Colonic mucosa (tissue), 4 donors: Measurements from ENCODE around the gene TNFAIP2. TPM values are rescaled to one million over a fixed set of nuclear protein-coding genes. Genes with fewer than 3 reads are reported as not detected.
"Not testable (repeated sequence)": the region's sequence is repeated elsewhere in the genome, so short reads cannot be mapped to it uniquely, and the experiment has no call there.

Experiments
- DNase-seq: peaks from one replicate; pipeline ENCODE4 v3.0.0-alpha.2; 2020
- H3K27ac ChIP-seq: fragments of 200-600 bp; one replicate; pipeline ENCODE4 v1.8.0; 2021
- H3K27me3 ChIP-seq: fragments of 200-600 bp; one replicate; pipeline ENCODE4 v1.8.0; 2021
- H3K36me3 ChIP-seq: fragments of 200-600 bp; one replicate; pipeline ENCODE4 v1.8.0; 2021
- H3K4me1 ChIP-seq: fragments of 200-600 bp; one replicate; pipeline ENCODE4 v1.8.0; 2021; ENCODE audit warnings: mild to moderate bottlenecking
- H3K4me3 ChIP-seq: fragments of 200-600 bp; one replicate; pipeline ENCODE4 v1.8.0; 2021
- H3K9ac ChIP-seq, 2 donors: one replicate each; pipeline ENCODE4 v1.7.0; 2013; ENCODE audit warnings: control low read depth in 2 of 2, low read depth in 2 of 2, low read length in 2 of 2
- H3K9me3 ChIP-seq: fragments of 200-600 bp; one replicate; pipeline ENCODE4 v1.8.0; 2021
- CTCF ChIP-seq: fragments of 200-600 bp; IDR thresholded peaks from one replicate; pipeline ENCODE4 v1.8.0; 2022; ENCODE audit warnings: antibody characterized with exemption, mild to moderate bottlenecking
- intact Hi-C: fragments of 100-400 bp; cut with DNase I; formaldehyde crosslinking; loops from one replicate; pipeline ENCODE4 v1.14.1; 2022
- total RNA-seq, 2 donors: library from RNA; stranded (reverse); fragmentation: NEBNext Ultra II Directional in 1 of 2; extraction: Animal tissue kit (Norgen Biotek cat#: 25700) in 1 of 2; gene quantifications; one replicate each; pipeline ENCODE4 v1.2.1, GENCODE V29; 2021
- donor health status: healthy.
- donor health status: DM: no; HTN: no; CAD: no.
- donor health status: DM: no; HTN: no; CAD: no.

Gene TNFAIP2
- total RNA-seq, 2 donors from 2014 or later: 10.5 to 26.9 TPM

GRCh38 chr14:103155010-103155409 lies 31.7 kb downstream of the TNFAIP2 start:
- no peak overlapping the region for H3K27ac ChIP-seq

GRCh38 chr14:103155416-103155815 lies 32.2 kb downstream of the TNFAIP2 start:
- H3K4me3 ChIP-seq: not testable (repeated sequence)

More at GRCh38 chr14:103155010-103155409, 31.7 kb downstream of the TNFAIP2 start:
- Histone ChIP-seq H3K36me3 (no peaks in the 10 kb centered on the region), H3K4me3 (no peak overlapping the region), H3K27me3 (no peaks in the 10 kb centered on the region), H3K4me1 (no peaks in the 10 kb centered on the region), H3K9me3 (no peaks in the 10 kb centered on the region), H3K9ac (no peak overlapping the region)
- peak; percentile 44 for DNase-seq
- no peak for TF ChIP-seq CTCF
- intact Hi-C loops: no loop called here

DNA sequence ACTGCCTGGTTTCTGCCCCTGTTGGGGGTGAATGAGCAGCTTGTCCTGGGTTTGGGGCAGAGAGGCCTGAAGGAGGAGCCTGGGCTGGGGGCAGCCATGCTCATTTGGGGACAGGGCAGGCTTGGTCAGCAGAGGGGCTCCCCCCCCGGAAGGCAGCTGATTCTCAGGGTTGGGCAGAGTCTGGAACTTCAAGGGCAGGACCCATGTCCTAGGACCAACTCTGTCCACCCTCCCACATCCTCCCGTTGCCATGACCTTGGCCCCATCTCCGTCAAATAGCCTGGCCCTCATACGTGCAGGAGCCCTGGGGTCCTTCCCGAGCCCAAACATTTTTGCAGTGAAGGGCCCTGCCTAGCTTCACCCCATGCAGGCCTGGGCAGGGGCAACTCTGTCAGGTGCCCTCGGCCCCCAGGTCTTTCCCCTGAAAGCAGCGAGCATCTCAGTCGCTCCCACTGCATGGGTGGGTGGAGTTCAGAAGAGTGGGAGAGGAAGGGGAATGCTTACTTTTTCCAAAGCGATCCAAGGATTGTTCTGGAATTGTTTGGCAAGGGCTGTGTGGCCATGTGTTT lies 32.6 kb downstream of the TNFAIP2 start:
- Histone ChIP-seq H3K4me3 (no peak overlapping the region), H3K4me1 (no peaks in the 10 kb centered on the region), H3K9me3 (no peaks in the 10 kb centered on the region), H3K27me3 (no peaks in the 10 kb centered on the region), H3K36me3 (no peaks in the 10 kb centered on the region), H3K9ac (no peak overlapping the region), H3K27ac (no peak overlapping the region)
- TF ChIP-seq CTCF: no peak
- DNase-seq: no peak
- intact Hi-C loops: no loop called here

More at GRCh38 chr14:103155416-103155815, 32.2 kb downstream of the TNFAIP2 start:
- H3K27me3 ChIP-seq, H3K27ac ChIP-seq, H3K4me1 ChIP-seq, H3K9ac ChIP-seq, intact Hi-C loops, H3K9me3 ChIP-seq, DNase-seq, H3K36me3 ChIP-seq: not testable (repeated sequence)

DNA sequence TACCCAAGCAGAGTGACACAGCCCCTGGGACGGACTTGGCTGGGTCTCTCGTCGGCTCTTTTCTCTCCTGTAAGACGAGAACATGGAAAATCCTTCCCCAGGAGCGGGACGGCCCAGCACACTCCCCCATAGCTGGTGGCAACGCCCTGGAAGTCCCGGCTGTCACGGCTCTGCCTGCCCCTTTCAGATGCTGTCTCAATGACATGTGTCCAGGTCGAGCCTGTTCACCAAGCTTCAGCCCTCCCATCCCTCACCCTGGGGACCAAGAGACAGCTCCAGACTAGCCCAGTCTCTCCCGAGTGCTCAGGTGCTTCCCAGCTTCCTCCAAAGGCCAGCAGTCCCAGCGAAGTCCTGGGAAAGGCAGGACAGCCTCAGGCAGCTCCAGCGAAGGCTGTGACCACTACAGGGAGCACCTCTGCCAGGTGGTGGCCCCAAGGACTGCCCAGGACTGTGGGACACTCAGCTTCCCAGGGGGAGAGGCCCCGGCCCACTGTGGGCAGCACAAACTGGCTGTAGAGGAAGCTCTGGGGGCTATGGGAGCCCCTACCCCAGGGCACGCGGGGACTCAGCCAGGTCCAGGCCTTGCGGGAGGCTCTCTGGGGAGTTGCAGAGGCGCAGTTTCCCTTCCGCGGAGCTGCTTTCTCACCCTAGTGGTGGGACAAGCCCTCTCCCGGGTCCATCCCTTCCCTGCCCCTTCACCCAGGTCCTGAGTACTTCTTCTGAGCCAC lies 33.6 kb downstream of the TNFAIP2 start:
- intact Hi-C loops: no loop called here
- H3K4me3 ChIP-seq: no peak overlapping the region
- H3K4me1 ChIP-seq: no peaks in the 10 kb centered on the region
- no peak overlapping the region for H3K27ac ChIP-seq
- H3K36me3 ChIP-seq: no peaks in the 10 kb centered on the region
- no peak overlapping the region for H3K9ac ChIP-seq
- H3K27me3 ChIP-seq: no peaks in the 10 kb centered on the region
- no peak for DNase-seq
- no peaks in the 10 kb centered on the region for H3K9me3 ChIP-seq
- no peak for TF ChIP-seq CTCF

- Histone ChIP-seq H3K4me3 (no peak overlapping the region), H3K9me3 (no peaks in the 10 kb centered on the region), H3K36me3 (no peaks in the 10 kb centered on the region), H3K9ac (no peak overlapping the region), H3K27ac (no peak overlapping the region), H3K27me3 (no peaks in the 10 kb centered on the region), H3K4me1 (no peaks in the 10 kb centered on the region)
- intact Hi-C loops: no loop called here
- no peak for TF ChIP-seq CTCF
- DNase-seq: no peak
Measured at GRCh38 chr14:103157969-103158368, 34.7 kb downstream of the TNFAIP2 start.

- H3K4me1 ChIP-seq: no peaks in the 10 kb centered on the region
- no peaks in the 10 kb centered on the region for H3K36me3 ChIP-seq
- no peaks in the 10 kb centered on the region for H3K9me3 ChIP-seq
- no peak for DNase-seq
- no peak overlapping the region for H3K4me3 ChIP-seq
- TF ChIP-seq CTCF: no peak
- no peak overlapping the region for H3K27ac ChIP-seq
- no peaks in the 10 kb centered on the region for H3K27me3 ChIP-seq
- H3K9ac ChIP-seq: no peak overlapping the region
- intact Hi-C loops: no loop called here
Measured at GRCh38 chr14:103158688-103159087, 35.4 kb downstream of the TNFAIP2 start.
